Uterus (tissue), 4 donors: ENCODE measurements around the gene ACSBG1. TPM values are rescaled to one million over a fixed set of nuclear protein-coding genes. Genes with fewer than 3 reads are reported as not detected.

ENCODE experiments used
- DNase-seq, 2 donors: peaks; one replicate each; pipeline ENCODE4 v3.0.0-alpha.2; 2019 to 2020
- H3K27ac ChIP-seq, 2 donors: fragments of 200-600 bp; sonication (generic); 1 replicate in 1 of 2; 2 replicates in 1 of 2; pipeline ENCODE4 v1.5.1; 2016 to 2018
- H3K27me3 ChIP-seq, 2 donors: fragments of 200-600 bp; sonication (generic); one replicate each; pipeline ENCODE4 v1.5.1; 2018 to 2019; ENCODE audit warnings: control low read depth in 1 of 2
- H3K36me3 ChIP-seq, 2 donors: fragments of 200-600 bp; sonication (generic); one replicate each; pipeline ENCODE4 v1.5.1; 2019; ENCODE audit warnings: control low read depth in 1 of 2
- H3K4me1 ChIP-seq, 2 donors: fragments of 200-600 bp; sonication (generic); one replicate each; pipeline ENCODE4 v1.5.1; 2018 to 2019; ENCODE audit warnings: control low read depth in 1 of 2
- H3K4me3 ChIP-seq, 2 donors: fragments of 200-600 bp; sonication (generic); 1 replicate in 1 of 2; 2 replicates in 1 of 2; pipeline ENCODE4 v1.5.1; 2018 to 2019; ENCODE audit warnings: mild to moderate bottlenecking in 1 of 2
- H3K9me3 ChIP-seq, 2 donors: fragments of 200-600 bp; sonication (generic); one replicate each; pipeline ENCODE4 v1.5.1; 2019; ENCODE audit warnings: control low read depth in 1 of 2
- CTCF ChIP-seq, 4 experiments: fragments of 200-600 bp in 2 of 4; fragments of 450-650 bp in 2 of 4; sonication (generic) in 2 of 4; IDR thresholded peaks; one replicate each; pipeline ENCODE4 v1.5.1; 2016 to 2019; ENCODE audit warnings: antibody characterized with exemption in 4 of 4, mild to moderate bottlenecking in 2 of 4, moderate library complexity in 1 of 4
- POLR2A ChIP-seq, 2 donors: fragments of 450-650 bp; IDR thresholded peaks; one replicate each; pipeline ENCODE4 v1.6.1; 2016; ENCODE audit warnings: antibody characterized with exemption in 2 of 2, mild to moderate bottlenecking in 1 of 2, moderate library complexity in 1 of 2
- intact Hi-C: fragments of 100-400 bp; cut with DNase I; formaldehyde crosslinking; loops from one replicate; pipeline ENCODE4 v1.15.1; 2023; ENCODE audit warnings: low total_unique reads
- total RNA-seq, 4 donors: library from RNA; depleted of rRNA in 3 of 4; stranded (reverse); fragments of >200 nt in 3 of 4; gene quantifications; one replicate each; pipeline versions ENCODE4 v1.1.0 to v1.2.4, GENCODE V29; 2014 to 2023
- donor health status: DM: yes; HTN: yes; CAD: no.

The ACSBG1 gene
- total RNA-seq, 4 donors from 2014 or later: 3.5 TPM; not detected in 3

- Histone ChIP-seq H3K36me3 (no peaks in the 10 kb centered on the region), H3K4me3 (no peak overlapping the region), H3K4me1 (no peaks in the 10 kb centered on the region), H3K9me3 (no peaks in the 10 kb centered on the region), H3K27ac (no peak overlapping the region), H3K27me3 (no peaks in the 10 kb centered on the region)
- no peak for DNase-seq
- TF ChIP-seq POLR2A (IDR thresholded peaks at IDR 0.05) (no peak), CTCF (IDR thresholded peaks at IDR 0.05) (no peak)
- intact Hi-C loops: no loop called here
These were observed 38.4 kb upstream of the ACSBG1 start for GRCh38 chr15:78272776-78273175.

- Histone ChIP-seq H3K27ac (no peak overlapping the region), H3K9me3 (no peaks in the 10 kb centered on the region), H3K36me3 (no peaks in the 10 kb centered on the region), H3K4me1 (no peaks in the 10 kb centered on the region), H3K27me3 (no peaks in the 10 kb centered on the region), H3K4me3 (no peak overlapping the region)
- intact Hi-C loops: no loop called here
- no peak for DNase-seq
- no peak for TF ChIP-seq POLR2A (IDR thresholded peaks at IDR 0.05)
- TF ChIP-seq CTCF (IDR thresholded peaks at IDR 0.05): no peak
These were observed 38.0 kb upstream of the ACSBG1 start for GRCh38 chr15:78272316-78272715.

- TF ChIP-seq CTCF (IDR thresholded peaks at IDR 0.05): no peak
- no peak for TF ChIP-seq POLR2A (IDR thresholded peaks at IDR 0.05)
- no peak overlapping the region for H3K27ac ChIP-seq
- no peaks in the 10 kb centered on the region for H3K4me1 ChIP-seq
- H3K4me3 ChIP-seq: no peak overlapping the region
- DNase-seq: no peak
- no peaks in the 10 kb centered on the region for H3K27me3 ChIP-seq
- intact Hi-C loops: no loop called here
- no peaks in the 10 kb centered on the region for H3K36me3 ChIP-seq
- no peaks in the 10 kb centered on the region for H3K9me3 ChIP-seq
These were observed 32.4 kb upstream of the ACSBG1 start for GRCh38 chr15:78266806-78267205.

- no peak for DNase-seq
- intact Hi-C loops: no loop called here
- Histone ChIP-seq H3K4me3 (no peak overlapping the region), H3K4me1 (no peaks in the 10 kb centered on the region), H3K27me3 (no peaks in the 10 kb centered on the region), H3K9me3 (no peaks in the 10 kb centered on the region), H3K36me3 (no peaks in the 10 kb centered on the region), H3K27ac (no peak overlapping the region)
- TF ChIP-seq POLR2A (IDR thresholded peaks at IDR 0.05): no peak
- no peak for TF ChIP-seq CTCF (IDR thresholded peaks at IDR 0.05)
These were observed 31.9 kb upstream of the ACSBG1 start for GRCh38 chr15:78266229-78266628.

GRCh38 chr15:78265752-78266224 is 31.4 kb upstream of the ACSBG1 start:
- no peak for TF ChIP-seq CTCF (IDR thresholded peaks at IDR 0.05)
- TF ChIP-seq POLR2A (IDR thresholded peaks at IDR 0.05): no peak
- no peak for DNase-seq
- intact Hi-C loops: no loop called here
- Histone ChIP-seq H3K9me3 (no peaks in the 10 kb centered on the region), H3K36me3 (no peaks in the 10 kb centered on the region), H3K27ac (peak overlapping the region in 1 of 2 donors; percentile 67), H3K27me3 (no peaks in the 10 kb centered on the region), H3K4me3 (no peak overlapping the region), H3K4me1 (no peaks in the 10 kb centered on the region)
